Prostate gland (tissue), 2 donors: ENCODE measurements around the gene GLRX5. TPM values are rescaled to one million over a fixed set of nuclear protein-coding genes. Genes with fewer than 3 reads are reported as not detected.

Experiments used
- DNase-seq: peaks from one replicate; pipeline ENCODE4 v3.0.0-alpha.2; 2019; ENCODE audit warnings: low spot score
- H3K27ac ChIP-seq, 2 donors: fragments of 200-600 bp; sonication (generic); 2 replicates each; pipeline ENCODE4 v1.5.1; 2017 to 2019
- H3K27me3 ChIP-seq: fragments of 200-600 bp; sonication (generic); replicated peaks from 2 replicates; pipeline ENCODE4 v1.5.1; 2019; ENCODE audit not compliant: insufficient read depth
- H3K36me3 ChIP-seq, 2 donors: fragments of 200-600 bp; sonication (generic); 1 replicate in 1 of 2; 2 replicates in 1 of 2; pipeline versions ENCODE4 v1.5.1 to v1.8.1; 2017 to 2019
- H3K4me1 ChIP-seq: fragments of 200-600 bp; sonication (generic); replicated peaks from 2 replicates; pipeline ENCODE4 v1.5.1; 2019
- H3K4me3 ChIP-seq, 2 donors: fragments of 200-600 bp; sonication (generic); 2 replicates each; pipeline ENCODE4 v1.5.1; 2017 to 2019
- H3K9me3 ChIP-seq: fragments of 200-600 bp; sonication (generic); 2 replicates; pipeline ENCODE4 v1.5.1; 2017
- CTCF ChIP-seq, 4 experiments: fragments of 200-600 bp in 2 of 4; fragments of 450-650 bp in 2 of 4; sonication (generic) in 2 of 4; IDR thresholded peaks; 1 replicate in 3 of 4; 2 replicates in 1 of 4; pipeline ENCODE4 v1.5.1; 2016 to 2019; ENCODE audit warnings: antibody characterized with exemption in 4 of 4, mild to moderate bottlenecking in 2 of 4, moderate library complexity in 2 of 4
- POLR2A ChIP-seq: fragments of 450-650 bp; IDR thresholded peaks from one replicate; pipeline ENCODE4 v1.6.1; 2016; ENCODE audit warnings: antibody characterized with exemption, mild to moderate bottlenecking
- POLR2AphosphoS5 ChIP-seq: sonication (generic); formaldehyde crosslinking; IDR thresholded peaks from one replicate; pipeline ENCODE4 v1.6.1; 2017; ENCODE audit warnings: antibody characterized with exemption
- WGBS: methylation state at CpG from one replicate; pipeline ENCODE4 v1.1.5; 2018; 5-methylcytosine and 5-hydroxymethylcytosine counted together
- intact Hi-C: fragments of 100-400 bp; cut with DNase I; formaldehyde crosslinking; loops from one replicate; pipeline ENCODE4 v1.14.2; 2022
- total RNA-seq, 2 donors: library from RNA; depleted of rRNA; stranded (reverse); fragments of >200 nt; gene quantifications; one replicate each; pipeline ENCODE4 v1.1.0, GENCODE V29; 2016

GLRX5 gene
- total RNA-seq, 2 donors from 2014 or later, result 56.2 to 93.0 TPM

- Histone ChIP-seq H3K4me3 (no peak overlapping the region), H3K36me3 (no peaks in the 10 kb centered on the region), H3K27ac (no peak overlapping the region), H3K27me3 (no peaks in the 10 kb centered on the region), H3K4me1 (peaks cover 6% of the 10 kb centered on the region), H3K9me3 (no peaks in the 10 kb centered on the region)
- DNase-seq, result no peak
- intact Hi-C loops, result no loop called here
- TF ChIP-seq POLR2AphosphoS5, result no peak
- no peak for TF ChIP-seq CTCF (IDR thresholded peaks at IDR 0.05)
- TF ChIP-seq POLR2A, result no peak
- 50% methylated on average over 9 of the region's 9 CpGs for WGBS
Measured at GRCh38 chr14:95498622-95499353, 36.1 kb upstream of the GLRX5 start.

- H3K4me3 ChIP-seq, result no peak overlapping the region
- peaks cover 6% of the 10 kb centered on the region for H3K4me1 ChIP-seq
- H3K9me3 ChIP-seq, result no peaks in the 10 kb centered on the region
- H3K27ac ChIP-seq, result no peak overlapping the region
- intact Hi-C loops, result no loop called here
- H3K27me3 ChIP-seq, result no peaks in the 10 kb centered on the region
- no peak for DNase-seq
- 25% methylated on average over 1 of the region's 1 CpG for WGBS
- no peak for TF ChIP-seq POLR2A
- no peak for TF ChIP-seq CTCF (IDR thresholded peaks at IDR 0.05)
- no peak for TF ChIP-seq POLR2AphosphoS5
- no peaks in the 10 kb centered on the region for H3K36me3 ChIP-seq
Measured at GRCh38 chr14:95499354-95499750, 35.5 kb upstream of the GLRX5 start.

- Histone ChIP-seq H3K4me3 (no peak overlapping the region), H3K36me3 (no peaks in the 10 kb centered on the region), H3K4me1 (peaks cover 6% of the 10 kb centered on the region), H3K27ac (no peak overlapping the region), H3K9me3 (no peaks in the 10 kb centered on the region), H3K27me3 (no peaks in the 10 kb centered on the region)
- intact Hi-C loops, result no loop called here
- 32% methylated on average over 14 of the region's 14 CpGs for WGBS
- DNase-seq, result no peak
- TF ChIP-seq POLR2AphosphoS5, result no peak
- no peak for TF ChIP-seq POLR2A
- no peak for TF ChIP-seq CTCF (IDR thresholded peaks at IDR 0.05)
Measured at GRCh38 chr14:95500201-95500681, 34.6 kb upstream of the GLRX5 start.

- no peak for DNase-seq
- Histone ChIP-seq H3K27me3 (no peaks in the 10 kb centered on the region), H3K4me1 (peaks cover under 1% of the 10 kb centered on the region), H3K36me3 (no peaks in the 10 kb centered on the region), H3K4me3 (no peak overlapping the region), H3K27ac (no peak overlapping the region), H3K9me3 (no peaks in the 10 kb centered on the region)
- WGBS, result 75% methylated on average over 14 of the region's 14 CpGs
- TF ChIP-seq CTCF (IDR thresholded peaks at IDR 0.05) (no peak), POLR2AphosphoS5 (no peak), POLR2A (no peak)
- intact Hi-C loops, result no loop called here
Measured at GRCh38 chr14:95500772-95501401, 34.0 kb upstream of the GLRX5 start.
